K562 (cell line): Measurements from ENCODE around the gene SCIN. TPM values are rescaled to one million over a fixed set of nuclear protein-coding genes. Genes with fewer than 3 reads are reported as not detected.
"Not testable (repeated sequence)": the region's sequence is repeated elsewhere in the genome, so short reads cannot be mapped to it uniquely, and the experiment has no call there.

Experiments used
- ATAC-seq: fragments of 200-7000 bp; cut with Tn5 transposase; 3 replicates; pipeline ENCODE4 v1.9.1; 2020; ENCODE audit warnings: moderate library complexity
- BruUV-seq: library from RNA; stranded (reverse); fragments of 400-500 nt; replicated peaks from 2 replicates; lab custom pipeline; 2021; lab: Mats Ljungman, UMichigan
- CTCF ChIA-PET: fragments of 300-600 bp; formaldehyde crosslinking; extraction: SDS; loops from one replicate; lab custom pipeline; 2021; ENCODE audit warnings: low intra/inter-chr PET ratio; lab: Yijun Ruan, JAX
- POLR2A ChIA-PET: fragments of 300-600, 350-650 bp; sonication (Branson Sonifier 250); formaldehyde crosslinking; extraction: SDS; loops from one replicate; lab custom pipeline; 2021; ENCODE audit warnings: antibody characterized with exemption, inconsistent platforms; lab: Yijun Ruan, JAX
- DNase-seq, 4 experiments: peaks; one replicate each; pipeline versions ENCODE4 v3.0.0 to v3.0.0-alpha.2; 2011 to 2018; ENCODE audit warnings: low spot score in 3 of 4, mixed read lengths in 3 of 4; ENCODE audit errors: extremely low read depth in 1 of 4
- FAIRE-seq: peaks from 2 replicates; lab custom pipeline; 2011; peaks lifted over from hg19 to GRCh38; lab: Jason Lieb, UNC
- H2AFZ ChIP-seq: 2 replicates; pipeline ENCODE4 v1.6.0; 2011; ENCODE audit warnings: low read depth, low read length, control low read depth, inconsistent platforms
- H3K27ac ChIP-seq: fragments of 200-600 bp; 3 replicates; pipeline ENCODE4 v1.8.0; 2011; ENCODE audit warnings: low read depth, mild to moderate bottlenecking, control low read depth, inconsistent platforms, low read length, moderate library complexity, mixed read lengths; ENCODE audit errors: extremely low read depth
- H3K27me3 ChIP-seq, 2 experiments: fragments of 300-600 bp in 1 of 2; 2 replicates in 1 of 2; 3 replicates in 1 of 2; pipeline versions ENCODE4 v1.6.0 to v1.8.0; 2011; ENCODE audit warnings: inconsistent platforms in 2 of 2, low read length in 2 of 2, mild to moderate bottlenecking in 1 of 2, mixed read lengths in 1 of 2, moderate library complexity in 1 of 2; ENCODE audit not compliant: control insufficient read depth in 2 of 2, insufficient read depth in 2 of 2
- H3K36me3 ChIP-seq: fragments of 300-600 bp; 3 replicates; pipeline ENCODE4 v1.8.0; 2011; ENCODE audit warnings: mild to moderate bottlenecking, low read length, inconsistent platforms; ENCODE audit not compliant: control insufficient read depth, insufficient read depth
- H3K4me1 ChIP-seq, 2 experiments: fragments of 200-600 bp in 1 of 2; replicated peaks in 1 of 2; 2 replicates in 1 of 2; 3 replicates in 1 of 2; pipeline versions ENCODE4 v1.5.1 to v1.8.0; 2011; ENCODE audit warnings: inconsistent platforms in 2 of 2, low read length in 2 of 2, mild to moderate bottlenecking in 1 of 2, mixed read lengths in 1 of 2, moderate library complexity in 1 of 2; ENCODE audit not compliant: control insufficient read depth in 2 of 2, insufficient read depth in 2 of 2
- H3K4me2 ChIP-seq: 2 replicates; pipeline ENCODE4 v1.6.1; 2011; ENCODE audit warnings: low read length, control low read depth, inconsistent platforms, mixed read lengths; ENCODE audit not compliant: insufficient read depth
- H3K4me3 ChIP-seq: fragments of 200-600 bp; sonication (generic), shearing (Covaris generic); 2 replicates; pipeline ENCODE4 v1.5.1; 2016; ENCODE audit warnings: control low read depth, inconsistent platforms
- H3K79me2 ChIP-seq: fragments of 200-600 bp; 3 replicates; pipeline ENCODE4 v1.8.0; 2011; ENCODE audit warnings: low read length, inconsistent platforms; ENCODE audit not compliant: control insufficient read depth, insufficient read depth
- H3K9ac ChIP-seq, 2 experiments: 2 replicates each; pipeline versions ENCODE4 v1.6.0 to v1.6.1; 2011; ENCODE audit warnings: low read depth in 2 of 2, low read length in 2 of 2, control low read depth in 1 of 2, inconsistent platforms in 1 of 2, mild to moderate bottlenecking in 1 of 2, mixed read lengths in 1 of 2; ENCODE audit not compliant: insufficient read depth in 1 of 2
- H3K9me1 ChIP-seq: one replicate; pipeline ENCODE4 v1.6.0; 2011; ENCODE audit warnings: inconsistent platforms, mild to moderate bottlenecking, low read length, moderate library complexity; ENCODE audit not compliant: control insufficient read depth, insufficient read depth
- H3K9me3 ChIP-seq: replicated peaks from 2 replicates; pipeline ENCODE4 v1.5.1; 2011; ENCODE audit warnings: low read depth, low read length, inconsistent platforms; ENCODE audit not compliant: control insufficient read depth, insufficient read depth
- H4K20me1 ChIP-seq: replicated peaks from 2 replicates; pipeline ENCODE4 v1.6.1; 2011; ENCODE audit warnings: low read length, inconsistent platforms, mixed read lengths; ENCODE audit not compliant: control insufficient read depth, insufficient read depth
- CSDE1 ChIP-seq, 2 experiments: fragments of 450-650 bp; IDR thresholded peaks; 2 replicates each; pipeline ENCODE4 v1.6.1; 2016; ENCODE audit warnings: mild to moderate bottlenecking in 1 of 2
- TAF9B ChIP-seq: fragments of 450-650 bp; IDR thresholded peaks from 2 replicates; pipeline ENCODE4 v1.6.1; 2018; ENCODE audit warnings: mild to moderate bottlenecking; ENCODE audit not compliant: partially characterized antibody
- WGBS: fragments of 100-300 bp; shearing (Covaris generic); methylation state at CpG from one replicate; pipeline ENCODE4 v1.1.6; 2016; ENCODE audit warnings: low coverage, mixed read lengths; ENCODE audit not compliant: insufficient coverage; ENCODE audit errors: missing lambda C conversion rate; 5-methylcytosine and 5-hydroxymethylcytosine counted together
- in situ Hi-C: fragments of 300-500 bp; cut with MboI; formaldehyde crosslinking; loops from 4 replicates; pipeline ENCODE4 v1.15.0; 2018; ENCODE audit warnings: inconsistent platforms, mixed read lengths
- intact Hi-C: fragments of 100-400 bp; cut with micrococcal nuclease; formaldehyde crosslinking; loops from 2 replicates; pipeline ENCODE4 v1.14.2; 2022
- polyA plus RNA-seq, 8 experiments: library from polyadenylated mRNA; depleted of rRNA in 4 of 8; stranded (reverse) in 5 of 8; unstranded in 3 of 8; fragments of >200 nt; fragmentation: Nextera tagmentation in 2 of 8; fragmentation: Illumina TruSeq in 1 of 8; extraction: Ambion mirVana in 2 of 8; extraction: Trizol in 1 of 8; gene quantifications; 2 replicates each; pipeline versions ENCODE4 v1.2.1 to v1.2.3, GENCODE V29; 2011 to 2014; ENCODE audit warnings: inconsistent platforms in 1 of 8, missing spikeins in 1 of 8
- total RNA-seq, 7 experiments: library from RNA; depleted of rRNA in 6 of 7; stranded (reverse); fragments of >200 nt in 6 of 7; fragmentation: Illumina TruSeq in 2 of 7; extraction: Trizol in 2 of 7; gene quantifications; 2 replicates each; pipeline versions ENCODE4 v1.2.1 to v1.2.3, GENCODE V29; 2011 to 2021; ENCODE audit warnings: low replicate concordance in 1 of 7
- TF ChIP-seq, protein P1 (sequence below): fragments of 250-450 bp; sonication (Bioruptor Pico); IDR thresholded peaks from 2 replicates; pipeline ENCODE4 v1.4.0; 2020; ENCODE audit warnings: mild to moderate bottlenecking, moderate library complexity

The SCIN gene
- total and polyA plus RNA-seq, 9 of the 15 experiments (the other 6 are each of a cell fraction or from before 2014, with no cell fraction given): 0.67 to 18.2 (median 10.6) TPM

DNA sequence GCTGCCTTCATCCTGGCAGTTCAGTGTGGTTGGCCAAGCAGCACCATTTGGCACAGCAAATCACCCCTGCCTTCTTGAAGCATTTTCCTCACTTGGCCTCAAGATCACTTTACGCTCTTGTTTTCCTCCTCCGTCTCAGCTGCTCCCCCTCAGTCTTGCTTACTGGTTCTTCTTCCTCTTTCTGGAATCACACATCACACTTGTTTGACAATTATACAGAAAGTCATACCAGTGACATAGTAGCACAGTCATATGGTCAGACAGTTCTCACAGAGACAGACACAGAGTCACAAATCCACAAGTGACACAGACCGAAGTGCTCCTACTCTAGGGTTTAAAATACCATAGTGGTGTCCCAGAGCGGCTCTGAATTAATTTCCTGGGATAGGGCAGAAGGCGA lies 73.1 kb downstream of the SCIN start (continued):
- TF ChIP-seq, protein P1, sequence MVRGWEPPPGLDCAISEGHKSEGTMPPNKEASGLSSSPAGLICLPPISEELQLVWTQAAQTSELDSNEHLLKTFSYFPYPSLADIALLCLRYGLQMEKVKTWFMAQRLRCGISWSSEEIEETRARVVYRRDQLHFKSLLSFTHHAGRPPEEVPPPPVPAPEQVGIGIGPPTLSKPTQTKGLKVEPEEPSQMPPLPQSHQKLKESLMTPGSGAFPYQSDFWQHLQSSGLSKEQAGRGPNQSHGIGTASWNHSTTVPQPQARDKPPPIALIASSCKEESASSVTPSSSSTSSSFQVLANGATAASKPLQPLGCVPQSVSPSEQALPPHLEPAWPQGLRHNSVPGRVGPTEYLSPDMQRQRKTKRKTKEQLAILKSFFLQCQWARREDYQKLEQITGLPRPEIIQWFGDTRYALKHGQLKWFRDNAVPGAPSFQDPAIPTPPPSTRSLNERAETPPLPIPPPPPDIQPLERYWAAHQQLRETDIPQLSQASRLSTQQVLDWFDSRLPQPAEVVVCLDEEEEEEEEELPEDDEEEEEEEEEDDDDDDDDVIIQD (CRISPR knock-in tag): no peak
- TF ChIP-seq CSDE1 (IDR thresholded peaks at IDR 0.05) (no peak), TAF9B (no peak)

DNA sequence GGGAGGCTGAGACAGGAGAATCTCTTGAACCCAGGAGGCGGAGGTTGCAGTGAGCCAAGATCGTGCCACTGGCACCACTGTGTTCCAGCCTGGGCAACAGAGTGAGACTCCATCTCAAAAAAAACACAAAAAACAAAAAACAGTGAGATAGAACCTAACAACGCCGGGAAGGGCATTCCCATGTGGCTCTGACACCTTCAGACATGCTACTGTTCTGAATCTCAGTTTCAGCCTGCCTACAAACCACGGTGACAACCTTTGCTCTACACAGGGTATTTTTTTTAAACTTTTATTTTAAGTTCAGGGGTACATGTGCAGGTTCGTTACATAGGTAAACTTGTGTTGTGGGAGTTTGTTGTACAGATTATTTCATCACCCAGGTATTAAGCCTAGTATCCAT lies 74.7 kb downstream of the SCIN start:
- H4K20me1 ChIP-seq, H2AFZ ChIP-seq, H3K9ac ChIP-seq, H3K27ac ChIP-seq, H3K4me2 ChIP-seq, H3K9me3 ChIP-seq, in situ Hi-C loops, FAIRE-seq, H3K27me3 ChIP-seq, H3K79me2 ChIP-seq, ATAC-seq, H3K9me1 ChIP-seq, DNase-seq, H3K36me3 ChIP-seq, CTCF ChIA-PET, BruUV-seq, H3K4me1 ChIP-seq, intact Hi-C loops, H3K4me3 ChIP-seq: not testable (repeated sequence)
- POLR2A ChIA-PET: interaction anchor here (1.6 kb wide), 1 partner anchor 9 kb away, joined by 3 read pairs; no protein-coding TSS in a partner anchor
- 62% methylated on average over 6 of the region's 6 CpGs for WGBS
